CD4-positive, alpha-beta T cell treated with Interleukin-2 at 100 ng/mL for 4 hours (primary cell): ENCODE measurements around the gene HCFC1.

ENCODE experiments used
- DNase-seq: peaks from one replicate; pipeline ENCODE4 v3.0.0-alpha.2; 2020; ENCODE audit warnings: low spot score

The HCFC1 gene

GRCh38 chrX:153956044-153956907 is 15.3 kb downstream of the HCFC1 start:
- DNase-seq, result no peak

- DNase-seq, result no peak
Measured at GRCh38 chrX:153955228-153955732, 16.3 kb downstream of the HCFC1 start.

- no peak for DNase-seq
Measured at GRCh38 chrX:153954558-153955227, 16.9 kb downstream of the HCFC1 start.

- no peak for DNase-seq
Measured at GRCh38 chrX:153953892-153954557, 17.6 kb downstream of the HCFC1 start.

GRCh38 chrX:153953342-153953830 is 18.2 kb downstream of the HCFC1 start:
- peak; percentile 76 for DNase-seq

- DNase-seq, result no peak
Measured at GRCh38 chrX:153952373-153953026, 19.1 kb downstream of the HCFC1 start.

GRCh38 chrX:153951683-153952372 is 19.8 kb downstream of the HCFC1 start:
- no peak for DNase-seq

- no peak for DNase-seq
Measured at GRCh38 chrX:153950127-153950526, 21.5 kb downstream of the HCFC1 start.

GRCh38 chrX:153948847-153949805 is 22.5 kb downstream of the HCFC1 start:
- DNase-seq, result no peak

- DNase-seq, result no peak
Measured at GRCh38 chrX:153948002-153948466, 23.6 kb downstream of the HCFC1 start.

GRCh38 chrX:153947009-153947769 is 24.4 kb downstream of the HCFC1 start:
- DNase-seq, result peak; percentile 82

GRCh38 chrX:153945956-153946943 is 25.4 kb downstream of the HCFC1 start:
- DNase-seq, result no peak

- no peak for DNase-seq
Measured at GRCh38 chrX:153944800-153945150, 26.8 kb downstream of the HCFC1 start.

- peak; percentile 36 for DNase-seq
Measured at GRCh38 chrX:153944140-153944799, 27.3 kb downstream of the HCFC1 start, which contains the start of gene RENBP. RENBP (minus strand) TSS chrX:153944643; CDS start chrX:153944610, 33 bp downstream.

GRCh38 chrX:153941336-153942252 is 30.0 kb downstream of the HCFC1 start:
- no peak for DNase-seq

- no peak for DNase-seq
Measured at GRCh38 chrX:153939573-153939972, 32.0 kb downstream of the HCFC1 start.
